ENCODE results near the gene KIAA0319L.

- TF ChIP-seq CTCF (optimal IDR thresholded peaks at IDR 0.05 in 1 of 3, IDR thresholded peaks at IDR 0.05 in 1 of 3, conservative IDR thresholded peaks at IDR 0.05 in 1 of 3; ENCODE audit: extremely low read depth in 1 of 3, insufficient read depth in 2 of 3, low read length in 3 of 3), result no peak
- no peak for TF ChIP-seq EZH2 (IDR thresholded peaks at IDR 0.05; ENCODE audit: low read length)
Observed at GRCh38 chr1:35490250-35490649, 67.0 kb downstream of the KIAA0319L start.

Data from keratinocyte (primary cell).